GM23338 (cell line): ENCODE data around the gene RAB20. TPM values are rescaled to one million over a fixed set of nuclear protein-coding genes. Genes with fewer than 3 reads are reported as not detected.
A peak's percentile ranks its signal among the peaks of the same experiment; 100 is the strongest.

Experiments used
- ATAC-seq: fragments of 200-7000 bp; cut with Tn5 transposase; 3 replicates; pipeline ENCODE4 v1.9.1; 2020
- DNase-seq: peaks from one replicate; pipeline ENCODE4 v3.0.0-alpha.2; 2015; ENCODE audit warnings: low spot score
- H2AFZ ChIP-seq: fragments of 200-600 bp; sonication (generic); 2 replicates; pipeline ENCODE4 v1.8.0; 2016; ENCODE audit warnings: antibody characterized with exemption, mild to moderate bottlenecking, moderate library complexity
- H3F3A ChIP-seq: fragments of 200-600 bp; sonication (generic); replicated peaks from 2 replicates; pipeline ENCODE4 v1.8.0; 2017; ENCODE audit warnings: antibody characterized with exemption, mixed run types, low read depth
- H3K27ac ChIP-seq: fragments of 200-600 bp; sonication (generic); 2 replicates; pipeline ENCODE4 v1.6.1; 2016; ENCODE audit warnings: low read depth
- H3K27me3 ChIP-seq: fragments of 200-600 bp; sonication (generic); 2 replicates; pipeline ENCODE4 v1.8.0; 2016; ENCODE audit warnings: mild to moderate bottlenecking, mixed run types, moderate library complexity; ENCODE audit not compliant: insufficient read depth
- H3K36me3 ChIP-seq: fragments of 200-600 bp; sonication (generic); 2 replicates; pipeline ENCODE4 v1.8.0; 2016; ENCODE audit warnings: mild to moderate bottlenecking; ENCODE audit not compliant: insufficient read depth
- H3K4me1 ChIP-seq: fragments of 200-600 bp; sonication (generic); 2 replicates; pipeline ENCODE4 v1.8.0; 2016; ENCODE audit warnings: mild to moderate bottlenecking, moderate library complexity; ENCODE audit not compliant: insufficient read depth
- H3K4me2 ChIP-seq: fragments of 200-600 bp; sonication (generic); 2 replicates; pipeline ENCODE4 v1.7.1; 2017; ENCODE audit warnings: mixed run types
- H3K4me3 ChIP-seq: fragments of 200-600 bp; sonication (generic); 2 replicates; pipeline ENCODE4 v1.6.1; 2016; ENCODE audit warnings: mixed run types
- H3K79me2 ChIP-seq: fragments of 200-600 bp; sonication (generic); replicated peaks from 2 replicates; pipeline ENCODE4 v1.8.0; 2017; ENCODE audit warnings: mild to moderate bottlenecking; ENCODE audit not compliant: insufficient read depth
- H3K9me2 ChIP-seq: fragments of 200-600 bp; sonication (generic); 2 replicates; pipeline ENCODE4 v1.8.0; 2017; ENCODE audit not compliant: insufficient read depth
- H4K20me1 ChIP-seq: fragments of 200-600 bp; sonication (generic); replicated peaks from 2 replicates; pipeline ENCODE4 v1.8.0; 2017; ENCODE audit warnings: mild to moderate bottlenecking; ENCODE audit not compliant: insufficient read depth
- H3K27ac Mint-ChIP-seq: 2 replicates; pipeline ENCODE4 v1.8.0; 2020; ENCODE audit warnings: inconsistent platforms, mild to moderate bottlenecking, moderate library complexity, mixed read lengths
- H3K27me3 Mint-ChIP-seq: 3 replicates; pipeline ENCODE4 v1.8.0; 2022; ENCODE audit warnings: low read depth, mild to moderate bottlenecking, moderate library complexity, mixed read lengths, inconsistent platforms; ENCODE audit not compliant: insufficient read depth, poor library complexity
- H3K36me3 Mint-ChIP-seq: 3 replicates; pipeline ENCODE4 v1.8.0; 2021; ENCODE audit warnings: low read depth, mild to moderate bottlenecking, inconsistent platforms, moderate library complexity, mixed read lengths
- H3K4me1 Mint-ChIP-seq: 3 replicates; pipeline ENCODE4 v1.8.0; 2020; ENCODE audit warnings: mild to moderate bottlenecking, inconsistent platforms, mixed read lengths
- H3K4me3 Mint-ChIP-seq: 3 replicates; pipeline ENCODE4 v1.8.0; 2021; ENCODE audit warnings: moderate library complexity, mild to moderate bottlenecking, inconsistent platforms, mixed read lengths
- H3K9me3 Mint-ChIP-seq: 3 replicates; pipeline ENCODE4 v1.8.0; 2020; ENCODE audit warnings: moderate library complexity, mild to moderate bottlenecking, inconsistent platforms, mixed read lengths
- ETS1 ChIP-seq: IDR thresholded peaks from 2 replicates; pipeline ENCODE4 v1.6.1; 2016; ENCODE audit warnings: antibody characterized with exemption
- EZH2phosphoT487 ChIP-seq: fragments of 200-600 bp; sonication (generic); IDR thresholded peaks from one replicate; pipeline ENCODE4 v1.8.1; 2018; ENCODE audit warnings: antibody characterized with exemption; ENCODE audit not compliant: unreplicated experiment
- JUNB ChIP-seq: IDR thresholded peaks from one replicate; pipeline ENCODE4 v1.6.1; 2016; ENCODE audit warnings: antibody characterized with exemption; ENCODE audit not compliant: unreplicated experiment
- POLR2AphosphoS5 ChIP-seq: IDR thresholded peaks from 2 replicates; pipeline ENCODE4 v1.6.1; 2016; ENCODE audit warnings: antibody characterized with exemption, low read depth
- STAT1 ChIP-seq: IDR thresholded peaks from one replicate; pipeline ENCODE4 v1.6.1; 2016; ENCODE audit warnings: antibody characterized with exemption; ENCODE audit not compliant: unreplicated experiment
- polyA plus RNA-seq: library from polyadenylated mRNA; unstranded; fragments of >200 nt; fragmentation: Nextera tagmentation; extraction: Ambion mirVana; gene quantifications from 2 replicates; pipeline ENCODE4 v1.2.1, GENCODE V29; 2016
- total RNA-seq: library from RNA; depleted of rRNA; stranded (reverse); fragments of >200 nt; shearing (Covaris generic); gene quantifications from 2 replicates; pipeline ENCODE4 v1.2.3, GENCODE V29; 2014
- TF ChIP-seq, protein P1 (sequence below), 2 experiments: fragments of 200-600 bp in 1 of 2; sonication (generic) in 1 of 2; conservative IDR thresholded peaks; 2 replicates each; pipeline versions ENCODE4 v1.5.1 to v1.6.1; 2016 to 2017; ENCODE audit warnings: antibody characterized with exemption in 2 of 2, low read depth in 2 of 2, mild to moderate bottlenecking in 2 of 2, moderate library complexity in 1 of 2
- TF ChIP-seq, protein P2 (sequence below): fragments of 250-450 bp; sonication (Bioruptor Pico); IDR thresholded peaks from 2 replicates; pipeline ENCODE4 v1.5.0; 2020; ENCODE audit warnings: mild to moderate bottlenecking, moderate library complexity

Gene RAB20
- total and polyA plus RNA-seq, 2 experiments from 2014 or later, result 12.3 to 26.6 TPM

DNA sequence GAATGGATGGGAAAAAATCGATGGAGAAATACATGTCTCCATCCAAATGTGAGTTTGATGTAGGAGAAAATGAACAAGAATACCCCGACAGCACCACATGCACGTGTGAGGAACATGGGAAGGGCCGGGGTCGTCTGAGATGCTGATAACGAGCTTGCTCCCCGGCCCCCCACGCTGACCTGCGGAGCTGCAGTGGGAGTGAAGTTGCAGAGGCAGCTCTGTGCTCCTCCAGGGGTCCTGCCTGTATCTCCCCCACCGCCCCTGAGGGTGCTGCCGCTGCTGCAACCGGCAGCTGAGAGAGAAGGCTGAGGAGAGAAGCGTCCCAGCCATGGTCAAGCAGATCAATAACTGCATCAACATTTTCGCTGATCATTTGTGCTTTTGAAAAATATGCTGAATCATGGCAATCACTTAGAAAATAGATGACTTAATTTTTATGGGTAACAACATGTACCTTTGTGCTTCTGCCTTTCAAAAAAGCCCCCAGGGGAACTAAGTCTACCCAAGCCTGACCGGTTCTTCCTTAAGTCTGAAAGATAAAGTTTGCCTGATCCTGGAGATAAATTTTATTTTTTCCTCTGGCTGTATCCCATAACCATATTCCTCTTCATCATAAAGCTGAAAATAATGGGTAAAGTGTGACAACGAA, 35.6 kb upstream of the RAB20 start:
- TF ChIP-seq EZH2phosphoT487 (no peak), STAT1 (no peak), JUNB (no peak), ETS1 (no peak), POLR2AphosphoS5 (no peak)
- Mint-ChIP-seq H3K27me3 (peaks cover 4% of the 10 kb centered on the region), H3K4me1 (peaks cover 3% of the 10 kb centered on the region; the same call in 1 of the 3 replicates), H3K36me3 (no peaks in the 10 kb centered on the region), H3K9me3 (no peaks in the 10 kb centered on the region), H3K4me3 (no peak overlapping the region), H3K27ac (no peak overlapping the region)
- no peaks in the 10 kb centered on the region for H3K27me3 ChIP-seq
- no peak overlapping the region for H3K4me3 ChIP-seq
- no peaks in the 10 kb centered on the region for H4K20me1 ChIP-seq
- no peaks in the 10 kb centered on the region for H3K4me1 ChIP-seq
- H3K9me2 ChIP-seq, result no peaks in the 10 kb centered on the region
- no peaks in the 10 kb centered on the region for H3K79me2 ChIP-seq
- no peaks in the 10 kb centered on the region for H3K36me3 ChIP-seq
- DNase-seq (no peak), ATAC-seq (no peak; the same call in 2 of the 3 replicates)
- no peak overlapping the region for H3K27ac ChIP-seq
- H2AFZ ChIP-seq, result peak overlapping the region; percentile 80
- no peak overlapping the region for H3K4me2 ChIP-seq
- no peaks in the 10 kb centered on the region for H3F3A ChIP-seq

GRCh38 chr13:110593430-110594130, 32.1 kb upstream of the RAB20 start:
- no peak overlapping the region for H3K4me3 ChIP-seq
- no peak overlapping the region for H3K27ac ChIP-seq
- H4K20me1 ChIP-seq, result no peaks in the 10 kb centered on the region
- H3K9me2 ChIP-seq, result no peaks in the 10 kb centered on the region
- DNase-seq, result peak; percentile 76
- peaks cover 8% of the 10 kb centered on the region; the same call in 2 of the 3 replicates for H3K4me1 Mint-ChIP-seq
- no peaks in the 10 kb centered on the region for H3K4me1 ChIP-seq
- peaks cover 4% of the 10 kb centered on the region for H3K27me3 Mint-ChIP-seq
- H3F3A ChIP-seq, result no peaks in the 10 kb centered on the region
- H3K27me3 ChIP-seq, result no peaks in the 10 kb centered on the region
- no peaks in the 10 kb centered on the region for H3K36me3 ChIP-seq
- H3K27ac Mint-ChIP-seq, result no peak overlapping the region
- H3K36me3 Mint-ChIP-seq, result no peaks in the 10 kb centered on the region
- ATAC-seq, result peak; percentile 84
- no peak overlapping the region for H3K4me2 ChIP-seq
- TF ChIP-seq, protein P1, sequence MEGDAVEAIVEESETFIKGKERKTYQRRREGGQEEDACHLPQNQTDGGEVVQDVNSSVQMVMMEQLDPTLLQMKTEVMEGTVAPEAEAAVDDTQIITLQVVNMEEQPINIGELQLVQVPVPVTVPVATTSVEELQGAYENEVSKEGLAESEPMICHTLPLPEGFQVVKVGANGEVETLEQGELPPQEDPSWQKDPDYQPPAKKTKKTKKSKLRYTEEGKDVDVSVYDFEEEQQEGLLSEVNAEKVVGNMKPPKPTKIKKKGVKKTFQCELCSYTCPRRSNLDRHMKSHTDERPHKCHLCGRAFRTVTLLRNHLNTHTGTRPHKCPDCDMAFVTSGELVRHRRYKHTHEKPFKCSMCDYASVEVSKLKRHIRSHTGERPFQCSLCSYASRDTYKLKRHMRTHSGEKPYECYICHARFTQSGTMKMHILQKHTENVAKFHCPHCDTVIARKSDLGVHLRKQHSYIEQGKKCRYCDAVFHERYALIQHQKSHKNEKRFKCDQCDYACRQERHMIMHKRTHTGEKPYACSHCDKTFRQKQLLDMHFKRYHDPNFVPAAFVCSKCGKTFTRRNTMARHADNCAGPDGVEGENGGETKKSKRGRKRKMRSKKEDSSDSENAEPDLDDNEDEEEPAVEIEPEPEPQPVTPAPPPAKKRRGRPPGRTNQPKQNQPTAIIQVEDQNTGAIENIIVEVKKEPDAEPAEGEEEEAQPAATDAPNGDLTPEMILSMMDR (conservative IDR thresholded peaks at IDR 0.05; ENCODE audit: low read depth in 2 of 2), result peak; percentile 68 to 72
- TF ChIP-seq JUNB, result no peak
- TF ChIP-seq, protein P2, sequence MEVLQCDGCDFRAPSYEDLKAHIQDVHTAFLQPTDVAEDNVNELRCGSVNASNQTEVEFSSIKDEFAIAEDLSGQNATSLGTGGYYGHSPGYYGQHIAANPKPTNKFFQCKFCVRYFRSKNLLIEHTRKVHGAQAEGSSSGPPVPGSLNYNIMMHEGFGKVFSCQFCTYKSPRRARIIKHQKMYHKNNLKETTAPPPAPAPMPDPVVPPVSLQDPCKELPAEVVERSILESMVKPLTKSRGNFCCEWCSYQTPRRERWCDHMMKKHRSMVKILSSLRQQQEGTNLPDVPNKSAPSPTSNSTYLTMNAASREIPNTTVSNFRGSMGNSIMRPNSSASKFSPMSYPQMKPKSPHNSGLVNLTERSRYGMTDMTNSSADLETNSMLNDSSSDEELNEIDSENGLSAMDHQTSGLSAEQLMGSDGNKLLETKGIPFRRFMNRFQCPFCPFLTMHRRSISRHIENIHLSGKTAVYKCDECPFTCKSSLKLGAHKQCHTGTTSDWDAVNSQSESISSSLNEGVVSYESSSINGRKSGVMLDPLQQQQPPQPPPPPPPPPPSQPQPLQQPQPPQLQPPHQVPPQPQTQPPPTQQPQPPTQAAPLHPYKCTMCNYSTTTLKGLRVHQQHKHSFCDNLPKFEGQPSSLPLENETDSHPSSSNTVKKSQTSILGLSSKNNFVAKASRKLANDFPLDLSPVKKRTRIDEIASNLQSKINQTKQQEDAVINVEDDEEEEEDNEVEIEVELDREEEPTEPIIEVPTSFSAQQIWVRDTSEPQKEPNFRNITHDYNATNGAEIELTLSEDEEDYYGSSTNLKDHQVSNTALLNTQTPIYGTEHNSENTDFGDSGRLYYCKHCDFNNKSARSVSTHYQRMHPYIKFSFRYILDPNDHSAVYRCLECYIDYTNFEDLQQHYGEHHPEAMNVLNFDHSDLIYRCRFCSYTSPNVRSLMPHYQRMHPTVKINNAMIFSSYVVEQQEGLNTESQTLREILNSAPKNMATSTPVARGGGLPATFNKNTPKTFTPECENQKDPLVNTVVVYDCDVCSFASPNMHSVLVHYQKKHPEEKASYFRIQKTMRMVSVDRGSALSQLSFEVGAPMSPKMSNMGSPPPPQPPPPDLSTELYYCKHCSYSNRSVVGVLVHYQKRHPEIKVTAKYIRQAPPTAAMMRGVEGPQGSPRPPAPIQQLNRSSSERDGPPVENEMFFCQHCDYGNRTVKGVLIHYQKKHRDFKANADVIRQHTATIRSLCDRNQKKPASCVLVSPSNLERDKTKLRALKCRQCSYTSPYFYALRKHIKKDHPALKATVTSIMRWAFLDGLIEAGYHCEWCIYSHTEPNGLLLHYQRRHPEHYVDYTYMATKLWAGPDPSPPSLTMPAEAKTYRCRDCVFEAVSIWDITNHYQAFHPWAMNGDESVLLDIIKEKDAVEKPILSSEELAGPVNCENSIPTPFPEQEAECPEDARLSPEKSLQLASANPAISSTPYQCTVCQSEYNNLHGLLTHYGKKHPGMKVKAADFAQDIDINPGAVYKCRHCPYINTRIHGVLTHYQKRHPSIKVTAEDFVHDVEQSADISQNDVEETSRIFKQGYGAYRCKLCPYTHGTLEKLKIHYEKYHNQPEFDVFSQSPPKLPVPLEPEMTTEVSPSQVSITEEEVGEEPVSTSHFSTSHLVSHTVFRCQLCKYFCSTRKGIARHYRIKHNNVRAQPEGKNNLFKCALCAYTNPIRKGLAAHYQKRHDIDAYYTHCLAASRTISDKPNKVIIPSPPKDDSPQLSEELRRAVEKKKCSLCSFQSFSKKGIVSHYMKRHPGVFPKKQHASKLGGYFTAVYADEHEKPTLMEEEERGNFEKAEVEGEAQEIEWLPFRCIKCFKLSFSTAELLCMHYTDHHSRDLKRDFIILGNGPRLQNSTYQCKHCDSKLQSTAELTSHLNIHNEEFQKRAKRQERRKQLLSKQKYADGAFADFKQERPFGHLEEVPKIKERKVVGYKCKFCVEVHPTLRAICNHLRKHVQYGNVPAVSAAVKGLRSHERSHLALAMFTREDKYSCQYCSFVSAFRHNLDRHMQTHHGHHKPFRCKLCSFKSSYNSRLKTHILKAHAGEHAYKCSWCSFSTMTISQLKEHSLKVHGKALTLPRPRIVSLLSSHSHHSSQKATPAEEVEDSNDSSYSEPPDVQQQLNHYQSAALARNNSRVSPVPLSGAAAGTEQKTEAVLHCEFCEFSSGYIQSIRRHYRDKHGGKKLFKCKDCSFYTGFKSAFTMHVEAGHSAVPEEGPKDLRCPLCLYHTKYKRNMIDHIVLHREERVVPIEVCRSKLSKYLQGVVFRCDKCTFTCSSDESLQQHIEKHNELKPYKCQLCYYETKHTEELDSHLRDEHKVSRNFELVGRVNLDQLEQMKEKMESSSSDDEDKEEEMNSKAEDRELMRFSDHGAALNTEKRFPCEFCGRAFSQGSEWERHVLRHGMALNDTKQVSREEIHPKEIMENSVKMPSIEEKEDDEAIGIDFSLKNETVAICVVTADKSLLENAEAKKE, result no peak
- H2AFZ ChIP-seq, result no peak overlapping the region
- no peak overlapping the region for H3K4me3 Mint-ChIP-seq
- no peaks in the 10 kb centered on the region for H3K79me2 ChIP-seq
- H3K9me3 Mint-ChIP-seq, result no peaks in the 10 kb centered on the region
